ENCODE data around the gene GALM.
"Not testable (repeated sequence)": the region's sequence is repeated elsewhere in the genome, so short reads cannot be mapped to it uniquely, and the experiment has no call there.

Gene GALM

DNA sequence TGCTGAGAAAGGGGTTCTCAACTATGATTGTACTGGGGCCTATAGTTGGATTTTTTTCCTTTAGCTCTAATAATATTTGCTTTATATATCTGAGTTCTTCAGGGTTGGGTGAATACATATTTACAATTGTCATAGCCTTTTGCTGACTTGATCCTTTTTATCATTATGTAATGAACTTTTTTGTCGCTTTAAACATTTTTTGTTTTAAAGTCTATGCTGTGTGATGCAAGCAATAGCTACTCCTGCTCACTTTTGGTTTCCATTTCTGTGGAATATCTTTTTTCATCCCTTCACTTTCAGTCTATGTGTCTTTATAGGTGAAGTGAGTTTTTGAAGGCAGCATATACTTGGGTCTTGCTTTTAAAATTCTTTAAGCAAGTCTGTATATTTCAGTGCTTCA, 49.0 kb downstream of the GALM start:
- not testable (repeated sequence) for DNase-seq

DNA sequence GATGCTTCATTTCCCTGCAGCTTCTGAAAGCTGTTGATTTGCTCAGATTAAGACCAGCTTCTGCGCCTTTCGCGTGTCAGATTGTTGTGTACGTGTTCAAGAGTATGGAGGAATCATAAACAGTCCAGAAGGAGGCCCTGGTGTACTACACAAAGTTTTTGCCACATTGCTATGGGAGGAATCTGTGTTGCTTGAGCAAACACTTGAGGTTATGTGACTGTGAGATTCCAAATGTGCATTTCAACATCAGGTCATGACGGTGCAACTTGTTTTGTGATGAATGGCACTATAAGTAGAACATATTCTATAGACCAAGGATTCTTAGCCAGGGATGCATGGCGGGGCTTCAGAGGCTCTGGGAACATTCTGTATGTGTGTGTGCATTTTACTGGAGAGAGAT, 50.3 kb downstream of the GALM start:
- DNase-seq, result no peak

- no peak for DNase-seq
Measured at GRCh38 chr2:38718601-38719000, 52.7 kb downstream of the GALM start.

DNA sequence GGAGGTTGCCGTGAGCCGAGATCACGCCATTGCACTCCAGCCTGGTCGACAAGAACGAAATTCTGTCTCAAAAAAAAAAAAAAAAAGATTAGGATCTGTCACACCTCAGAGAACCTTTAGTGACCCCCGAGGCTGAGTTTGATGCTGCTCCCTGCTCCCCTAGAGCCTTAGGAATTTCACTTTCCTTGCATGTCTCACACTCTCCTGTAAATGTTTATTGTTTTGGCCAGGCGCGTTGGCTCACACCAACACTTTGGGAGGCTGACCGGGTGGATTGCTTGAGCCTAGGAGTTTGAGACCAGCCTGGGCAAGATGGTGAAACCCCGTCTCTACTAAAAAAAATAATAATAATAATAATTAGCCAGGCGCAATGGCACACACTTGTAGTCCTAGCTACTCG, 53.8 kb downstream of the GALM start:
- DNase-seq, result no peak

- no peak for DNase-seq
Measured at GRCh38 chr2:38720613-38721241, 54.8 kb downstream of the GALM start.

GRCh38 chr2:38722271-38723061, 56.6 kb downstream of the GALM start:
- no peak for DNase-seq

GRCh38 chr2:38723173-38723572, 57.3 kb downstream of the GALM start:
- DNase-seq, result no peak

DNA sequence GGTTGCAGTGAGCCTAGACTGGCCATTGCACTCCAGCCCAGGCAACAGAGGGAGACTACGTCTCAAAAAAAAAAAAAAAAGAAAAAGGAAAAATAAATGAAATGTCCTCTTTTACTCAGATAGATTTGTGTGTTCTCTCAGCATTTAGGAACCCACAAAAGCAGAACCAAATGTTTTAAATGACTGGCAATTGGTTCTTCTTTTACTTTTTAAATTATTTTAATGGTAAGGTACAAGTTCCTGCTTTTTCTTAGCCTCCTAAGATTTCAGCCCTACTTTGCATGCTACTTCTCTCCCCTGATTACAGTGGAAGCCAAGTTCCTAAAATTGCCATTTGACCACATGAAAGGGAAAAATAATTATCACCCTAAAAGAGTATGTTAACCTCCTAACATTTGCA, 61.7 kb downstream of the GALM start:
- no peak for DNase-seq

- no peak for DNase-seq
Measured at GRCh38 chr2:38728694-38729093, 62.8 kb downstream of the GALM start.

- no peak for DNase-seq
Measured at GRCh38 chr2:38731090-38731489, 65.2 kb downstream of the GALM start.

GRCh38 chr2:38731684-38732221, 65.8 kb downstream of the GALM start:
- DNase-seq, result no peak

- DNase-seq, result no peak
Measured at GRCh38 chr2:38733300-38733971, 67.5 kb downstream of the GALM start.

- no peak for DNase-seq
Measured at GRCh38 chr2:38734299-38735058, 68.6 kb downstream of the GALM start.

GRCh38 chr2:38735999-38736320, 70.0 kb downstream of the GALM start:
- no peak for DNase-seq

- DNase-seq, result not testable (repeated sequence)
Measured at GRCh38 chr2:38737000-38737698, 71.2 kb downstream of the GALM start.

- no peak for DNase-seq
Measured at GRCh38 chr2:38737925-38738324, 72.0 kb downstream of the GALM start.

DNA sequence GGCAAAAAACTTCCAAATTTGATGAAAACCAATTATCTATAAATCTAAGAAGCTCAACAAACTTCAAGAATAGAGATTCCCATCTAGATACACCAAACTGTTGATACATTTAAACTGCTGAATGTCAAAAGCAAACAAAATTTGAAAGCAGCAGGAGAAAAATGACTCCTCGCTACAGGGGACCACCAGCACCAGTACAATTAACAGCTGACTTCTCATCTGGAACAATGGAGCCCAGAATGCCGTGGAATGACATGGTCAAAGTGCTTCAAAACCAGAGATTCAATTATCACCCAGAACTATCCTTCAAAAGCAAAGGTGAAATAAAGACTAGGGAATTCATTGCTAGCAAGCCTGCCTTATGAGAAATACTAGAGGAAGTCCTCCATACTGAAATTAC, 73.6 kb downstream of the GALM start:
- DNase-seq, result no peak

DNA sequence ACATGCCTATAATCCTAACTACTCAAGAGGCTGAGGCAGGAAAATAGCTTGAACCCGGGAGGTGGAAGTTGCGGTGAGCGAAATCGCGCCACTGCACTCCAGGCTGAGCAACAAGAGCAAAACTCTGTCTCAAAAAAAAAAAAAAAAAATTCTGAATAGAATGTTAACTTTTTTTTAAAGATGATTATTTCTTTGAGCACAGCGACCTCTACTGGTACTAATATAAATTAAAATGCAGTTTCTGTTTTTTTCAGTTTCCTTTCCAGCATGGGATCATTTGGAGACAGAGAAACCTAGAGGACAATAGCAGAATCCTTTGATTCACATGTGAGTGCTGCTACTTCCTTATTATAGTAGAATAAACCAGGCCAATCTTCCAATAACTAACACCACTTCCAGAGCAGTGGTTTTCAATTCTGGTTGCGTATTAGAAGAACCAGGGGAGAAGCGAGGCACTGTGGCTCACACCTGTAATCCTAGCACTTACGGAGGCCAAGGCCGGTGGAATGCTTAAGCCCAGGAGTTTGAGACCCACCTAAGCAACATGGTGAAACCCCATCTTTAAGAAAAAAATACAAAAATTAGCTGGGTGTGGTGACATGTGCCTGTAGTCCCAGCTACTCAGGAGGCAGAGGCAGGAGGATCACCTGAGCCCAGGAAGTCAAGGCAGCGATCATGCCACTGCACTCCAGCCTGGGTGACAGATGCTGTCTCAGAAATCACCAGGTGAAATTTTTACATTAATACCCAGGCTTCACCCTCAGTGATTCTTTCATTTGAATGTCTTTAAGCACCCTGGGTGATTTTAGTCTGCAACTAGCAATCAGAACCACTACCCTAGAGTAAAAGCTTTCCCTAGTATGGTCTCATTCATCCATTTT, 75.2 kb downstream of the GALM start:
- DNase-seq, result no peak

- no peak for DNase-seq
Measured at GRCh38 chr2:38742797-38743559, 77.1 kb downstream of the GALM start.

DNA sequence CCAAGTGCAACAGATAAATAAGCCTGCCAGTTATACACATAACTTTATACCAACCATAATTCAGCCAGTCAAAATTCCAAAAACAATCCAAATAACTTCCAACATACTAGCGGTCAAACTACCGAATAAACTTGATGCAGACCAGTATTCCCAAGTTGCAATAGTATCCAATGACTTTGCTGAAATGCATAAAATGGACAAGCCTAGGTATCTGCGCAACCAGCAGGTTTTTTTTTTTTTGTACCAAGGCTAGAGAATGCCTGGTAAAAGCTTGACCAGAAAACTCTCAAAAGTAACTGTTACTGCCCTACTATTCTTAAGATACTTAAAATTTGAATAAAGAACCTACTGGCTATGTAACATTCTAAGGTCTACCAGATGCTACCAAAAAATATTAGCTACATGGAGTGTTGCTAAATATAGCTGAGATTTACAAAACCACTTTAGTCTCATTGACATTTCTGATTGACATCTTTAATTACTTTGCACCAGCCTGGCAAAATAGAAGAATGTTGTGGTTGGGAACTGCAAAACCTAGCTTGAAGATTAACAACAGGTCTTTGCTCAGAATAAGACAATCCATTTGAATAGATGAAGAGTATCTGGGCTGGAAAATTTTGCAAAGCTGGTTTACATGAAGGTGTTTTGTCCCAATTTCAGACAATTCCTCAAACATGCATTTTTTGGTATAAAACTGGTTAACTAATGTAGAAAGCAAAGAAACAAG, 77.9 kb downstream of the GALM start:
- DNase-seq, result no peak
